Measurements from ENCODE around the gene PPP6C. TPM values are rescaled to one million over a fixed set of nuclear protein-coding genes. Genes with fewer than 3 reads are reported as not detected.
A peak's percentile ranks its signal among the peaks of the same experiment; 100 is the strongest.
"Not testable (repeated sequence)": the region's sequence is repeated elsewhere in the genome, so short reads cannot be mapped to it uniquely, and the experiment has no call there.

The PPP6C gene
- total RNA-seq, 2 donors from 2014 or later = 48.2 to 54.7 TPM

DNA sequence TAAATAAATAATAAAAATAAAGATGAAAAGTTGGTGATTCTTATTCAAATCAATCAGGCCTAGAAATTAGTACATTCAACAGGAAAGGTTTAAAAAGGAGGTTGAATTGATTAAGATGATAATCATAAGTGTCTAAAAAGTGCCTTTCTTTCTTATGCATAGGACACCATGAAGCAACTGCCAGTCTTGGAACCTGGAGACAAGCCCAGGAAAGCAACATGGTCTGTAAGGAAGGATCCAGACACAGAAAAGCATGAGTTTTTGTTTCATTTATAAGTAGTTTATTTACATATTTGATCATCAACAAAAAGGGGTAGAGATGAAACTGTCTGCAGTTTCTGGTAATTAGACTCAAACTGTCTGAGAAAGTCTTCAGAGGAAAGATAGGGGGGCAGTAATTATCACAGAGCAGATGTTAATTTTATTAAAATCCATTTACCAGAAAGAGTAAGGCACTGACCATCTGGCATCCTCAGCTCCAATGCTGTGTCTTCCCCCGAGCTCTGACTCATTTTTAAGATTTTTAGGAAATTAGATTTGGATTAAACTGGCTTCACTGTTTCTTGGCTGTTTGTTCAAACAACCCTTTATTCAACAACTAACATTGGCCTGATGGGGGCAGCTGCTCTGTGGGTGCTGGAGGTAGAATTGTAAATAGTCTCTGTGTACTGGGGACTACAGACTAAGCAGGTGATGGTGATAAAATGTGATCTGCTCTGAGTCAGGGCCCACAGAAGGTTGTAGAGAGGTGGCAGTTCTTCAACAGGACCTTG, 13.4 kb upstream of the PPP6C start:
- TF ChIP-seq, protein P1, sequence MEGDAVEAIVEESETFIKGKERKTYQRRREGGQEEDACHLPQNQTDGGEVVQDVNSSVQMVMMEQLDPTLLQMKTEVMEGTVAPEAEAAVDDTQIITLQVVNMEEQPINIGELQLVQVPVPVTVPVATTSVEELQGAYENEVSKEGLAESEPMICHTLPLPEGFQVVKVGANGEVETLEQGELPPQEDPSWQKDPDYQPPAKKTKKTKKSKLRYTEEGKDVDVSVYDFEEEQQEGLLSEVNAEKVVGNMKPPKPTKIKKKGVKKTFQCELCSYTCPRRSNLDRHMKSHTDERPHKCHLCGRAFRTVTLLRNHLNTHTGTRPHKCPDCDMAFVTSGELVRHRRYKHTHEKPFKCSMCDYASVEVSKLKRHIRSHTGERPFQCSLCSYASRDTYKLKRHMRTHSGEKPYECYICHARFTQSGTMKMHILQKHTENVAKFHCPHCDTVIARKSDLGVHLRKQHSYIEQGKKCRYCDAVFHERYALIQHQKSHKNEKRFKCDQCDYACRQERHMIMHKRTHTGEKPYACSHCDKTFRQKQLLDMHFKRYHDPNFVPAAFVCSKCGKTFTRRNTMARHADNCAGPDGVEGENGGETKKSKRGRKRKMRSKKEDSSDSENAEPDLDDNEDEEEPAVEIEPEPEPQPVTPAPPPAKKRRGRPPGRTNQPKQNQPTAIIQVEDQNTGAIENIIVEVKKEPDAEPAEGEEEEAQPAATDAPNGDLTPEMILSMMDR (IDR thresholded peaks at IDR 0.05) = no peak
- Histone ChIP-seq H3K36me3 (no peaks in the 10 kb centered on the region), H3K4me3 (no peak overlapping the region), H3K27ac (no peak overlapping the region), H3K9me3 (no peaks in the 10 kb centered on the region), H3K27me3 (no peaks in the 10 kb centered on the region), H3K4me1 (peaks cover 2% of the 10 kb centered on the region), H3K9ac (ENCODE audit: low read depth in 2 of 2, low read length in 2 of 2) (no peak overlapping the region)
- no peak for DNase-seq
- intact Hi-C loops (cut with DNase I) = no loop called here

DNA sequence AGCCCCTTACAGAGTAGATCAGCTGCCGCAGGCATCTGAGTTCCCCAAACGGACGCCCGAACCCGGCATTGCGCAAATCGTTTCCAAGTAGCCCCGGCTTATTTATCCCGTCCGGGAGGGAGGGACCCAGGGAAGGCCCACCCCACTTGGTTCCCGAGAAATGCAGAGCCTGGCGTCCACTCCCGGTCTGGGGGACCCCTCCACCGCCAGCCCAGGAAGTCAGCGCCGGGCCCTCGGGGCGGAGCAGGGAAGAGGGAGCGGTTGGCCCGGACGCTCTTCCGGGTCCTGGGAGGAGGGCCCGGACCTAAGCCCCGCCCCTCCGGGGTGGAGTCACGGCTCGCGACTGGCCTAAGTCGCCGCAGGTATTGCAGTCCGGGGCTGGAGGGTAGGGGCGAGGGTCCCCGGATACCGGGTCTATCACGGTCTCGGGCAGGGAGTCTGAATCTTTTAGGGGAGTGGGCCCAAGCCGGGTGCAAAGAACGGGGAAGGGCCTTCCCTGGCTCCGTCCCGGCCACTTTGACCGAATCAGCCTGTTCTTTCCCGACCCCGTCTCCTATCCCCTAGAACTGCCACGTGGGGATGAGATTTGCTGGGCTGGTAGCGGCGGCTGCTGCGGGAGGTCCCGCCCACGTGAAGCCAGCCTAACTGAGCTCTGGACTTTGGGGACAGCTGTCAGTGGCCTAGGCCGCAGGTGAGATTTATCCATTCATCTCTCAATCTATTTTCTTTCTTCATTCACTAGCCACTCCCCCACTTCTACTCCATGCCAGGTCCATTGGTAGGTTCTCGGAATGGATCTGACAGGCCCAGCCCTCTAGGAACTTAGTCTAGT, 10.8 kb upstream of the PPP6C start, which contains the start of gene RABEPK:
Gene RABEPK (plus strand): TSS at position 327 of the 832 bp plus-strand sequence. CDS start 2,472 bp downstream, outside the sequence.
- H3K9me3 ChIP-seq = no peaks in the 10 kb centered on the region
- peak within 1 kb of the TSS; percentile 94 for H3K27ac ChIP-seq
- peak; percentile 97 for DNase-seq
- TF ChIP-seq, protein P1 (IDR thresholded peaks at IDR 0.05) = no peak
- H3K4me3 ChIP-seq = peak within 1 kb of the TSS; percentile 69
- H3K4me1 ChIP-seq = peaks cover 2% of the 10 kb centered on the region
- intact Hi-C loops (cut with DNase I) = no loop called here
- H3K27me3 ChIP-seq = no peaks in the 10 kb centered on the region
- H3K36me3 ChIP-seq = no peaks in the 10 kb centered on the region
- peak within 1 kb of the TSS; percentile 85 to 94 for H3K9ac ChIP-seq (ENCODE audit: low read depth in 2 of 2, low read length in 2 of 2)

DNA sequence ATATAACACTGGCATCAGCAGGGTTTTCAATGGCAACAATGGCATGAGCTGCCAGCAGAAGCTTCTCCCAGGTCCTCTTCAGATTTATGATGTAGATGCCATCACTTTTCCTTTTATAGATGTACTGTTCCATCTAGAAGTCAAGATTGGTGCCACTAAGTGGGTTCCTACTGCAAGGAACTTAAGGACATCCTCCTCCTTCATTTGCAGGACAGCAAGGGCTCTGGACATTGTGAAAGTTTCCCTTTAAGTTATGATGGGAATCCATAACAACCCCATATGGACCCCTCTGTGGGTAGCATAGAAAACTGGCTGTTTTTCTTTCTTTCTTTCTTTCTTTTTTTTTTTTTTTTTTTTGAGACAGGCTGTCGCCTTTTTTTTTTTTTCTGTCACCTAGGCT, 6.0 kb upstream of the PPP6C start:
- intact Hi-C loops (cut with DNase I); H3K27ac ChIP-seq; H3K4me1 ChIP-seq; H3K36me3 ChIP-seq; H3K27me3 ChIP-seq; H3K9me3 ChIP-seq; DNase-seq; H3K9ac ChIP-seq (ENCODE audit: low read depth in 2 of 2, low read length in 2 of 2); H3K4me3 ChIP-seq: not testable (repeated sequence)

DNA sequence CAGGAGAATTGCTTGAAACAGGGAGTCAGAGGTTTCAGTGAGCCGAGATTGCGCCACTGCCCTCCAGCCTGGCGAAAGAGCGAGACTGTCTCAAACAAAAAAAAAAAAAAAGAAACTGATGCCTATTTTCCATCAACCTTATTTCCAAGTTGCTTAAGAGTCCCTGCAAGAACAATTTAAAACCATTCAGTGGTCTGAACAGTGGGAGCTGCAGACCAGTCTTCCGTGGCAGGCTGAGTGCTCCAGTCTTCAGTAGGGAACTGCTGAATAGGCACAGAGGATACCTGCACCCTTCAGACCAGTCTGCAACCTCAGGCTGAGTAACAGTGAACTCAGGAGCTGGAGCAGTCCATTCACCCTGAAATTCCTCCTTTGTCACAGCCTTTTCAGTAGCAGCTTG, 4.9 kb upstream of the PPP6C start:
- H3K9ac ChIP-seq (ENCODE audit: low read depth in 2 of 2, low read length in 2 of 2); H3K36me3 ChIP-seq; H3K4me3 ChIP-seq; H3K27ac ChIP-seq; H3K27me3 ChIP-seq; H3K9me3 ChIP-seq; DNase-seq; H3K4me1 ChIP-seq; intact Hi-C loops (cut with DNase I): not testable (repeated sequence)

DNA sequence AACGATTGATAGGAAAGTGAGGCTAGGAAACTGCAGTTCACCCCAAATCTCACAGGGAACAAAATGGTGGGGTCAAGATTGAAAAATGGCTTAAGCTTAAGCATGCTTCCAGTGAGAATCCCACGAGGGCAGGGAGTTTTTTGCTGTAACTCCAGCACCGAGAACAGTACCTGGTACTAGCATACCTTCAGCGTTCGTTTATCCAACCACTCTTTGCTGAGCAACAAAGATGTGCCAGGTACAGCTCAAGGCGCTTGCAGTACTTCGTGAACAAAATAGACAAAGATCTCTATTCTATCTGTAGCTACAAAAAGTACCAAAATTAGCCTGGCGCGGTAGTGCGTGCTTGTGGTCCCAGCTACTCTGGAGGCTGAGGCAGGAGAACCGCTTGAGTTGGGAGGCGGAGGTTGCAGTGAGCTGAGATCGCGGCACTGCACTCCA, 778 bp upstream of the PPP6C start:
- TF ChIP-seq, protein P1 (IDR thresholded peaks at IDR 0.05) = no peak
- Histone ChIP-seq H3K36me3 (no peaks in the 10 kb centered on the region), H3K4me3 (peak overlapping the region; percentile 98), H3K9ac (ENCODE audit: low read depth in 2 of 2, low read length in 2 of 2) (peak overlapping the region; percentile 90 to 99), H3K27me3 (no peaks in the 10 kb centered on the region), H3K27ac (peak overlapping the region; percentile 81), H3K4me1 (peaks cover 6% of the 10 kb centered on the region), H3K9me3 (no peaks in the 10 kb centered on the region)
- intact Hi-C loops (cut with DNase I) = no loop called here
- DNase-seq = no peak

DNA sequence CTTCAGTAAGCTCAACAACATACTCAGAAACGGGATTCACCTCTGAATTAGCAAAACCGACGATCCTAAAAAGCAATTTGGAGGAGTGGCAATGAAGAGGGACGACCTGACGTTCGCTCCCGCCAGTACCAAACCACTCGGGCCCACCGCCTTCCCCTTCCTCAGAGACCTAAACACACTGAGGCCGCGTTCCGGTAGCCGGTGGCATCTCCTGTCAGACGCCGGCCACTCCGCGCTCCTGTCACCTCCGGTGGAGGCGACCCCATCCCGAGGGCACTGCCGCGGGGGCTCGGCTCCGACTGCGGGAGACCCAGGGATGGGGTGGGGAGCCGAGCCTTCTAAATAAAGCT, 617 bp downstream of the PPP6C start:
- Histone ChIP-seq H3K36me3 (no peaks in the 10 kb centered on the region), H3K9ac (ENCODE audit: low read depth in 2 of 2, low read length in 2 of 2) (peak overlapping the region; percentile 90 to 99), H3K9me3 (no peaks in the 10 kb centered on the region), H3K27me3 (no peaks in the 10 kb centered on the region), H3K4me1 (peaks cover 9% of the 10 kb centered on the region), H3K27ac (peak overlapping the region; percentile 81), H3K4me3 (peak overlapping the region; percentile 98)
- TF ChIP-seq, protein P1 (IDR thresholded peaks at IDR 0.05) = no peak
- peak; percentile 41 for DNase-seq
- intact Hi-C loops (cut with DNase I) = no loop called here

Measured in colonic mucosa (tissue), 4 donors.